Liver (tissue), 9 donors: ENCODE measurements around the gene KDELR3. TPM values are rescaled to one million over a fixed set of nuclear protein-coding genes. Genes with fewer than 3 reads are reported as not detected.

ENCODE experiments used
- DNase-seq: peaks from one replicate; pipeline ENCODE4 v3.0.0-alpha.2; 2017; ENCODE audit warnings: low spot score
- H3K27ac ChIP-seq, 2 donors: one replicate each; pipeline ENCODE4 v1.7.0; 2013; ENCODE audit warnings: inconsistent platforms in 2 of 2, low read length in 2 of 2, control low read depth in 1 of 2, low read depth in 1 of 2, mild to moderate bottlenecking in 1 of 2
- H3K27me3 ChIP-seq, 4 donors: one replicate each; pipeline versions ENCODE4 v1.6.1 to v1.7.0; 2013; ENCODE audit warnings: low read length in 3 of 4, inconsistent platforms in 1 of 4, mild to moderate bottlenecking in 1 of 4, moderate library complexity in 1 of 4; ENCODE audit not compliant: control insufficient read depth in 4 of 4, insufficient read depth in 4 of 4
- H3K36me3 ChIP-seq, 4 donors: one replicate each; pipeline versions ENCODE4 v1.6.1 to v1.7.0; 2013; ENCODE audit warnings: low read length in 3 of 4, mild to moderate bottlenecking in 3 of 4, low read depth in 1 of 4, moderate library complexity in 1 of 4; ENCODE audit not compliant: control insufficient read depth in 4 of 4, insufficient read depth in 3 of 4
- H3K4me1 ChIP-seq, 4 donors: one replicate each; pipeline versions ENCODE4 v1.6.1 to v1.7.0; 2013; ENCODE audit warnings: low read length in 3 of 4, mild to moderate bottlenecking in 3 of 4, moderate library complexity in 1 of 4; ENCODE audit not compliant: control insufficient read depth in 4 of 4, insufficient read depth in 4 of 4
- H3K4me3 ChIP-seq, 3 donors: one replicate each; pipeline versions ENCODE4 v1.6.1 to v1.7.0; 2013; ENCODE audit warnings: low read length in 3 of 3, control low read depth in 1 of 3, low read depth in 1 of 3, mild to moderate bottlenecking in 1 of 3
- H3K9ac ChIP-seq, 2 donors: one replicate each; pipeline ENCODE4 v1.7.0; 2013; ENCODE audit warnings: low read length in 2 of 2, mild to moderate bottlenecking in 2 of 2, moderate library complexity in 2 of 2, control low read depth in 1 of 2, low read depth in 1 of 2
- H3K9me3 ChIP-seq, 4 donors: one replicate each; pipeline versions ENCODE4 v1.6.1 to v1.7.0; 2013; ENCODE audit warnings: low read length in 3 of 4; ENCODE audit not compliant: control insufficient read depth in 4 of 4
- CTCF ChIP-seq: fragments of 150-350 bp; IDR thresholded peaks from 2 replicates; pipeline ENCODE4 v1.5.1; 2017; ENCODE audit warnings: improper control_type of control experiment, low read depth, low read length; ENCODE audit not compliant: missing input control
- EGR1 ChIP-seq, 2 donors: IDR thresholded peaks; 2 replicates each; pipeline ENCODE4 v1.6.1; 2016 to 2018; ENCODE audit warnings: antibody characterized with exemption in 2 of 2, low read depth in 2 of 2
- FOXA1 ChIP-seq: IDR thresholded peaks from 2 replicates; pipeline ENCODE4 v1.6.1; 2016; ENCODE audit warnings: antibody characterized with exemption
- GABPA ChIP-seq, 2 donors: IDR thresholded peaks in 1 of 2; conservative IDR thresholded peaks in 1 of 2; 2 replicates each; pipeline ENCODE4 v1.6.1; 2016; ENCODE audit warnings: antibody characterized with exemption in 2 of 2, mild to moderate bottlenecking in 1 of 2, moderate library complexity in 1 of 2
- HNF4A ChIP-seq, 2 donors: conservative IDR thresholded peaks; 2 replicates each; pipeline ENCODE4 v1.6.1; 2016; ENCODE audit warnings: antibody characterized with exemption in 2 of 2, mild to moderate bottlenecking in 2 of 2
- NR2F2 ChIP-seq: IDR thresholded peaks from 2 replicates; pipeline ENCODE4 v1.6.1; 2016; ENCODE audit warnings: antibody characterized with exemption
- RAD21 ChIP-seq, 2 donors: IDR thresholded peaks; 2 replicates each; pipeline ENCODE4 v1.6.1; 2016; ENCODE audit warnings: antibody characterized with exemption in 2 of 2, mild to moderate bottlenecking in 2 of 2
- RXRA ChIP-seq, 2 donors: IDR thresholded peaks; 2 replicates each; pipeline ENCODE4 v1.6.1; 2017 to 2018; ENCODE audit warnings: antibody characterized with exemption in 2 of 2, mild to moderate bottlenecking in 1 of 2
- SP1 ChIP-seq: IDR thresholded peaks from 2 replicates; pipeline ENCODE4 v1.6.1; 2018; ENCODE audit warnings: antibody characterized with exemption, mild to moderate bottlenecking
- TAF1 ChIP-seq: conservative IDR thresholded peaks from 2 replicates; pipeline ENCODE4 v1.6.1; 2016; ENCODE audit warnings: antibody characterized with exemption, mild to moderate bottlenecking
- YY1 ChIP-seq: IDR thresholded peaks from 2 replicates; pipeline ENCODE4 v1.6.1; 2016; ENCODE audit warnings: antibody characterized with exemption, mild to moderate bottlenecking
- ZBTB33 ChIP-seq: IDR thresholded peaks from 2 replicates; pipeline ENCODE4 v1.6.1; 2016; ENCODE audit warnings: antibody characterized with exemption
- WGBS: extraction: QIAGEN DNeasy Blood & Tissue Kit; methylation state at CpG from one replicate; pipeline ENCODE4 v1.1.7; 2013; 5-methylcytosine and 5-hydroxymethylcytosine counted together
- polyA plus RNA-seq, 2 donors: library from polyadenylated mRNA; stranded (reverse) in 1 of 2; unstranded in 1 of 2; fragments of 200-250 nt in 1 of 2; fragments of >200 nt in 1 of 2; fragmentation: Nextera tagmentation in 1 of 2; extraction: Ambion mirVana in 1 of 2; gene quantifications; one replicate each; pipeline versions ENCODE4 v1.2.1 to v1.2.3, GENCODE V29; 2013 to 2015
- total RNA-seq, 2 donors: library from RNA; depleted of rRNA; stranded (reverse); fragments of >200 nt; gene quantifications; one replicate each; pipeline ENCODE4 v1.2.3, GENCODE V29; 2014
- donor health status: healthy.
- donor health status: healthy.
- donor health status: healthy.
- donor health status: healthy.
- donor health status: healthy.

KDELR3 gene
- 10 to 100 TPM in 1 of 2 donors, 1 to 10 TPM in 1; 8.1 to 12.8 TPM for total RNA-seq
- polyA plus RNA-seq, result 10 to 100 TPM in 1 of 2 donors, 1 to 10 TPM in 1; 3.5 to 10.9 TPM

- WGBS, result 2% methylated on average over 53 of the region's 53 CpGs
- peak; percentile 52 for DNase-seq
- Histone ChIP-seq H3K36me3 (no peaks in the 10 kb centered on the region), H3K4me3 (peak within 1 kb of the TSS in 2 of 3 donors; percentile 47 to 55), H3K27ac (no peak within 1 kb of the TSS), H3K9ac (no peak within 1 kb of the TSS), H3K4me1 (peaks cover 0 to 9% (median 5%) of the 10 kb centered on the region in 4 donors), H3K27me3 (no peaks in the 10 kb centered on the region), H3K9me3 (no peaks in the 10 kb centered on the region)
- TF ChIP-seq EGR1 (IDR thresholded peaks at IDR 0.05; ENCODE audit: low read depth in 2 of 2) (peak; percentile 79 to 95), TAF1 (no peak), SP1 (no peak)
Observed at GRCh38 chr22:38467904-38468442, at the start of gene KDELR3. TSS of gene KDELR3 (plus strand) at chr22:38468096. CDS start at chr22:38468234, 138 bp downstream.

GRCh38 chr22:38418589-38418988 lies 49.3 kb upstream of the KDELR3 start:
- Histone ChIP-seq H3K36me3 (no peaks in the 10 kb centered on the region), H3K4me3 (no peak overlapping the region), H3K4me1 (peaks cover 9 to 17% (median 12%) of the 10 kb centered on the region in 4 donors), H3K27ac (no peak overlapping the region), H3K9me3 (no peaks in the 10 kb centered on the region), H3K27me3 (no peaks in the 10 kb centered on the region), H3K9ac (no peak overlapping the region)
- DNase-seq, result no peak
- 95% methylated on average over 14 of the region's 14 CpGs for WGBS
- no peak for TF ChIP-seq RAD21 (IDR thresholded peaks at IDR 0.05)

- H3K27me3 ChIP-seq, result no peaks in the 10 kb centered on the region
- no peak overlapping the region for H3K4me3 ChIP-seq
- TF ChIP-seq YY1 (no peak), TAF1 (no peak), ZBTB33 (no peak), NR2F2 (no peak), CTCF (no peak), SP1 (no peak), RXRA (IDR thresholded peaks at IDR 0.05) (no peak), EGR1 (IDR thresholded peaks at IDR 0.05; ENCODE audit: low read depth in 2 of 2) (no peak), HNF4A (conservative IDR thresholded peaks at IDR 0.05) (no peak), GABPA (IDR thresholded peaks at IDR 0.05 in 1 of 2, conservative IDR thresholded peaks at IDR 0.05 in 1 of 2) (no peak), FOXA1 (no peak)
- peaks cover 12 to 24% (median 17%) of the 10 kb centered on the region in 4 donors for H3K4me1 ChIP-seq
- DNase-seq, result no peak
- WGBS, result 89% methylated on average over 14 of the region's 14 CpGs
- no peaks in the 10 kb centered on the region for H3K9me3 ChIP-seq
- H3K27ac ChIP-seq, result no peak overlapping the region
- no peaks in the 10 kb centered on the region for H3K36me3 ChIP-seq
- H3K9ac ChIP-seq, result no peak overlapping the region
Observed at GRCh38 chr22:38419121-38419857, 48.6 kb upstream of the KDELR3 start.
